Measurements from ENCODE around the gene VCL. TPM values are rescaled to one million over a fixed set of nuclear protein-coding genes. Genes with fewer than 3 reads are reported as not detected.
"Not testable (repeated sequence)": the region's sequence is repeated elsewhere in the genome, so short reads cannot be mapped to it uniquely, and the experiment has no call there.

VCL gene
- 138 TPM for polyA plus RNA-seq (ENCODE audit: insufficient read length)

DNA sequence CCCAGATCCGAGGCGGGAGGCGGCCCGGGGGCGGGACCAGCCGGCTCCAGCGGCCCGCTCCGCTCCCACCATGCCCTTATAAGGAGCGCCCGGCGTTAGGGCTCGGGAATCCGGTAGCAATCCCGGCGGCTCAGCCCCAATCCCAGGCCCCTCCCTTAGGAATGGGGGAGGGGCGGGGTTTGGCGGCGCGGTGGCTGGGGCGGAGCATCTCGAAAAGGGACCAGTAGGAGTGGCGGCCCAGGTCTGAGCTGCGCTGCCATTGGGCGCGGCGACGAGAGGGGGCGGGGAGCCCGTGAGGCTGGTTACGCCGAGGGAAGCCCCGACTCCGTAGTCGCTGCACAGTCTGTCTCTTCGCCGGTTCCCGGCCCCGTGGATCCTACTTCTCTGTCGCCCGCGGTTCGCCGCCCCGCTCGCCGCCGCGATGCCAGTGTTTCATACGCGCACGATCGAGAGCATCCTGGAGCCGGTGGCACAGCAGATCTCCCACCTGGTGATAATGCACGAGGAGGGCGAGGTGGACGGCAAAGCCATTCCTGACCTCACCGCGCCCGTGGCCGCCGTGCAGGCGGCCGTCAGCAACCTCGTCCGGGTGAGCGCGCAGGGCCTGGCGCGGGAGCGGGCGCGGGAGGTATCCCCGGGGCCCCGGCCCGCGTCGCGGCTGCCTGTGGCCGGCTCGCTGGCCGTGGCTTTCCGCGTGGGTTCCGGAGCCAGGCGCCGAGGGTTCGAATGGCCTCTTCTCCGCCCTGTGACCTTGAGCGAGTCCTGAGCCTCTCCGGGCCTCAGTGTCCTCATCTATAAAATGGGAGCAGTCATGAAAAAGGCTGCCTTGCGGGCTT, at the start of gene VCL:
Gene VCL, plus strand, starts transcription at position 330 of the 836 bp plus-strand sequence. Its CDS starts 92 bp downstream, at position 422.
- DNase-seq (ENCODE audit: low read depth): peak; percentile 82

- DNase-seq (ENCODE audit: low read depth): no peak
Observed at GRCh38 chr10:73948947-73949633, 48.8 kb upstream of the VCL start.

- DNase-seq (ENCODE audit: low read depth): no peak
Observed at GRCh38 chr10:73950155-73950948, 47.6 kb upstream of the VCL start.

- DNase-seq (ENCODE audit: low read depth): no peak
Observed at GRCh38 chr10:73953665-73954064, 44.3 kb upstream of the VCL start.

GRCh38 chr10:73954737-73955136, 43.2 kb upstream of the VCL start:
- DNase-seq (ENCODE audit: low read depth): no peak

- no peak for DNase-seq (ENCODE audit: low read depth)
Observed at GRCh38 chr10:73955719-73956118, 42.2 kb upstream of the VCL start.

DNA sequence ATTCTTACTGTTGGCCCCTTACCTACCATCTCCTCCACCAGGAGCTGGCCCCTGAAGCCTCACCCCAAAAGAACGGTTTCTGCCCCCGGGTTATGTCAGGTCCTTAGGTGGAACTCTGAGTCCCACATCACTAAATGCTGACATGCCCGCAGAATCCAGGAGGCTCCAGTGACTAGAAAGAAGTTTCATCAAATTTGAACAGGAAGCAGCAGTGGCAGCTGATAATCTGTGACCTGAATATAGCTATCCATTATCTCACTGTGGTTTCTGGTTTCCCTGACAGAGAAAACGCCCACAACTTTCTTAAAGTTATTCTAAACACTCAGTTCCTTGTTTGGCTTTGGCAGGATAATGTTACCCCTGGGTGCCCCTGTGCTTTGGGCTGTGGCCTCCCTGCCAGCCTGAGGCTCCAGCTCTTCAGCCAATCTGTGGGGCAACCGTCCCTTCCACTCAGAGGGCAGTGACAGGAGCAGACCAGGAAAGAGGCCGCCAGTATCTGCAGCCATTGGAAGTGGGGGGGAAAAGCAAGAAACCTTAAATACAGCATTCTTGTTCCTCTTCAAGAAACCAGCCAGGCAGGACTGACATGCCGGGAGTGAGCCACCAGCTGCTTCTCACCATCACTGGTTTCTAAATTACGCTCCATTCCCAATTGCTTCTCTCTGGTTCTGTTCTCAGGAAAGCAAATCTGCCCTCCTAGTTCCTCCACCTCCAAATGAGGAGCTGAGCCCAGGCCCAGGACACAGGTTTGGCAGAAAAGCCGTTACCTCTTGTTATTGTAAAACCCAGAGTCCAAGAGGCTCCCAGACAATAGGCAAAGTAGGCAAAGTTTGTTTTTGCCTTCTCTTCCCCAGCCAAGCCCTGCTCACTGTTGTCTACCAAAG, 41.2 kb upstream of the VCL start:
- DNase-seq (ENCODE audit: low read depth): no peak

GRCh38 chr10:73959484-73960243, 38.3 kb upstream of the VCL start:
- no peak for DNase-seq (ENCODE audit: low read depth)

- DNase-seq (ENCODE audit: low read depth): no peak
Observed at GRCh38 chr10:73962386-73962785, 35.5 kb upstream of the VCL start.

DNA sequence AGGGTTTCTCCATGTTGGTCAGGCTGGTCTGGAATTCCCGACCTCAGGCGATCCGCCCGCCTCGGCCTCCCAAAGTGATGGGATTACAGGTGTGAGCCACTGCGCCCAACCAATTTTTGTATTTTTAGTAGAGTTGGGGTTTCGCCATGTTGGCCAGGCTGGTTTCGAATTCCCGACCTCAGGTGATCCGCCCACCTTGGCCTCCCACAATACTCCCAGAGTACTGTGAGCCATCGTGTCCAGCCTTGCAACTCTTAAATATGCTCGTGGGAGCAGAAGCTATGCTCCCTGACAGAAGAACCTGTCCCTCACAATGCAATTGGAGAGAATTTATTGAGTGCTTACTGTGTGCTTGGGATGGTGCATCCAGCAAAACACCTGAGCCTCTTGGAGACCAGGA, 34.4 kb upstream of the VCL start:
- DNase-seq (ENCODE audit: low read depth): not testable (repeated sequence)

GRCh38 chr10:73964743-73965142, 33.2 kb upstream of the VCL start:
- DNase-seq (ENCODE audit: low read depth): no peak

GRCh38 chr10:73965267-73965889, 32.5 kb upstream of the VCL start:
- not testable (repeated sequence) for DNase-seq (ENCODE audit: low read depth)

DNA sequence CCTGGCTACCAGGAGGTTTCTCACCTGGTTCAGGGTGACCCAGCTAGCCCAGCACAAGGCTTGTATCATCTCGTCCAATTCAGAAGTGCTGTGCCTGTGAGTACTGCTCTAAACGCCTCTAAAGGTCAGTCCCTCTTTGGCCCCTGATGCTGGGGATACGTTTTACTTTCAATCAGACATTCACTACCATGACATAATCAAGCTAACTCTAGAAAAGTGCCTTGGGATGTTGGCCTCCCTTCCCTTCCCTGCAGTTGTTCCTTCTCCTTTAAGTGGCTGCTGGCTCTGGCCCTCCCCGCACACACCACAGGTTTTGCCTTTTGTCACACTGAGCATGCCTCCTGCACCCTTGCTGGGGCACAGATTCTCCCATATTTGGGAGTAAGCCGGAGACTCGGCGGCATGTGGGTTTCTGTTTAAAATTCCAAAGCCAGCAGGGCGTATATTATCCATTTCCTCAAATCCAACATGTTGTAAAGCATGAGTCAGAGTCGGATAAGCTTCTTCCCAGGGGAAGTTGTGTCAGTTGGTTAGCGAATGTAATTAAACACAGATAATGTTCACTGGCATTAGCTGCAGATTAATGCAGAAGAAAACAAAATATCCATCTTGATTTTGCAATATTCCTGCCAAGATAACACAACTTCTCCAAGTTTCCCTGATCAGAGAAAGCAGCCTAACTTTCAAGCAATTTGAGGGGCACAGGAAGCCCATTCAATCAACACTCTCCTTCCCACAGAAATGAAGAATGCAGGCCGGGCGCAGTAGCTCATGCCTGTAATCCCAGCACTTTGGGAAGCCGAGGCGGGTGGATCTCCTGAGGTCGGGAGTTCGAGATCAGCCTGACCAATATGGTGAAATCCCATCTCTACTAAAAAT, 31.8 kb upstream of the VCL start:
- peak; percentile 68 for DNase-seq (ENCODE audit: low read depth)

DNA sequence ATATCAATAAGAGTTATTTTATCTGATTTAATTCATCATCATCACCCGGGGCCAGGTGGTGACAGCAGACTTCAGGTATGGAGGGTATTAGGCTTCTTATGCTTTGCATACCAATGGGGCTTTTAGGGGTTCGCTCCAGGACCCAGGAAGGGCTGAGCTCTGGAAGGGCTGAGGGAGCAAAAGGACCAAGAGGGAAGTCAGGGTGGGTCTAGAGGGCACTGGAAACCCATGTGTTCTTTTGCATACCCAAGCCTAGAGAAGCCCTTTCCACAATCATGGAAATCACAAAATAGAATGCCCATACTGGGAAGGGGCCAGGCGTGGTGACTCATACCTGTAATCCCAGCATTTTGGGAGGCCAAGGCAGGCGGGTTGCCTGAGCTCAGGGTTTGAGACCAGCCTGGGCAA, 30.9 kb upstream of the VCL start:
- DNase-seq (ENCODE audit: low read depth): no peak

DNA sequence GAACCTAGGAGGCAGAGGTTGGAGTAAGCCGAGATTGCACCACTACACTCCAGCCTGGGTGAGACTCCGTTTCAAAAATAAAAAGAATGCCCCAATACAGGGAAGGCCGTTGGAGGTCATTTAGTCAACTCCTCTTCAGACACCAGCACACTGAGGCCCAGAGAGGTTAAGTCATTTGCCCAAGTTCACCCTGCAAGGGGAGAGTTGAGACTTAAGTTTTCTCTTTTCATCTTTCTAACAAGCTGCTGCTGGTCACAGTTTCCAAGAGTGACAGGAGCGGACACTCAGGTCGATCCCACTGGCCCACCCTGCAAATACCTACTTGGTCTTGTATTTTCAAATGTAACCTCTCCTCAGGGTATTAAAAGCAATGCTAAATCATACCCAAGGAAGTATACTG, 30.4 kb upstream of the VCL start:
- DNase-seq (ENCODE audit: low read depth): no peak

- DNase-seq (ENCODE audit: low read depth): no peak
Observed at GRCh38 chr10:73968098-73968521, 29.8 kb upstream of the VCL start.

DNA sequence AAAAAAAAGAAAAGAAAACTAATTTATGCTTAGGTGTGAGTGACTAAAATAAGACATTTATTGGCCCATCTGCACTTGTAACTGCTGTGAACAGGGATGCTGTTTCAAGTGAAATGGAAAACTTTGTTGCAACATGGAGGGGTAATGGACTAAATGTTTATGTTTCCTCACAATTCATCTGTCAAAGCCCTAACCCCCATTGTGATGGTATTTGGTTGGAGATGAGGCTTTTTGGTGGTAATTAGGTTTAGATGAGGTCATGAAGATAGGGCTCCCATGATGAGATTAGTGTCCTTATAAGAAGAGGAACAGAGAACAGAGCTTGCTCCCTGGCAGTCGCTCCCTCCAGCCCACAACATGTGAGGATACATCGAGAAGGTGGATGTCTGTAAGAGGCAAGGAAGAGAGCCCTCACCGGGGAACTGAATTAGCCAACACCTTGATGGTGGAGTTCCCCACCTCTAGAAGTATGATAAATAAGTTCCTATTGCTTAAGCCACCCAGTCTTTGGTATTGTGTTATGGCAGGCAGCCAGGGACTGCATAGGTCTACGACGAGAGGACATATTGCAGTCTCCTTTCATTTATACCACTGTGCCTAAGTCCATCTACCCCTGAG, 28.6 kb upstream of the VCL start:
- DNase-seq (ENCODE audit: low read depth): no peak

GRCh38 chr10:73970845-73971244, 27.1 kb upstream of the VCL start:
- DNase-seq (ENCODE audit: low read depth): no peak
